Kidney (tissue), 14 donors: ENCODE measurements around the gene PDE1C. TPM values are rescaled to one million over a fixed set of nuclear protein-coding genes. Genes with fewer than 3 reads are reported as not detected.

Experiments used
- DNase-seq, 5 donors: peaks; one replicate each; pipeline ENCODE4 v3.0.0-alpha.2; 2013 to 2020
- FAIRE-seq: peaks from 2 replicates; lab custom pipeline; 2012; peaks lifted over from hg19 to GRCh38; lab: Jason Lieb, UNC
- H3K27ac ChIP-seq, 2 donors: one replicate each; pipeline ENCODE4 v1.7.0; 2013; ENCODE audit warnings: low read depth in 2 of 2, low read length in 2 of 2, inconsistent platforms in 1 of 2
- H3K27me3 ChIP-seq: one replicate; pipeline ENCODE4 v1.7.1; 2013; ENCODE audit warnings: low read length, inconsistent platforms; ENCODE audit not compliant: control insufficient read depth, insufficient read depth
- H3K36me3 ChIP-seq, 3 donors: one replicate each; pipeline versions ENCODE4 v1.7.0 to v1.7.1; 2013; ENCODE audit warnings: low read length in 3 of 3, control low read depth in 1 of 3, inconsistent platforms in 1 of 3; ENCODE audit not compliant: insufficient read depth in 3 of 3, control insufficient read depth in 2 of 3
- H3K4me1 ChIP-seq, 3 donors: one replicate each; pipeline versions ENCODE4 v1.7.0 to v1.7.1; 2013; ENCODE audit warnings: low read length in 3 of 3, inconsistent platforms in 1 of 3, low read depth in 1 of 3; ENCODE audit not compliant: control insufficient read depth in 2 of 3, insufficient read depth in 2 of 3
- H3K4me3 ChIP-seq, 3 donors: one replicate each; pipeline versions ENCODE4 v1.7.0 to v1.8.1; 2013; ENCODE audit warnings: low read length in 3 of 3, control low read depth in 1 of 3, inconsistent platforms in 1 of 3
- H3K9ac ChIP-seq, 3 donors: one replicate each; pipeline versions ENCODE4 v1.7.0 to v1.7.1; 2013; ENCODE audit warnings: low read length in 3 of 3, control low read depth in 1 of 3, inconsistent platforms in 1 of 3
- H3K9me3 ChIP-seq, 3 donors: one replicate each; pipeline versions ENCODE4 v1.7.0 to v1.7.1; 2013; ENCODE audit warnings: low read length in 3 of 3, control low read depth in 1 of 3, inconsistent platforms in 1 of 3; ENCODE audit not compliant: control insufficient read depth in 2 of 3, insufficient read depth in 1 of 3
- CTCF ChIP-seq: IDR thresholded peaks from 3 replicates; pipeline ENCODE4 v1.5.1; 2012; ENCODE audit warnings: mild to moderate bottlenecking, moderate library complexity, borderline replicate concordance; ENCODE audit not compliant: insufficient read depth; ENCODE audit errors: extremely low read depth
- intact Hi-C: fragments of 100-400 bp; cut with DNase I; formaldehyde crosslinking; loops from one replicate; pipeline ENCODE4 v1.11.1; 2022
- polyA plus RNA-seq: library from polyadenylated mRNA; stranded (reverse); fragments of 350-450 nt; fragmentation: Illumina TruSeq; extraction: RNeasy Lipid Tissue Mini Kit (QIAGEN cat#74804); gene quantifications from one replicate; pipeline ENCODE4 v1.2.3, GENCODE V29; 2014; ENCODE audit warnings: low read depth, low replicate concordance; ENCODE audit not compliant: insufficient read depth
- total RNA-seq: library from RNA; stranded (reverse); fragmentation: NEBNext Ultra II Directional; extraction: Animal tissue kit (Norgen Biotek cat#: 25700); gene quantifications from one replicate; pipeline ENCODE4 v1.2.1, GENCODE V29; 2021
- donor health status: control.
- donor health status: control.
- donor health status: control.
- donor health status: control.
- donor health status: control.
- donor health status: DM: yes; HTN: yes; CAD: no.
- donor health status: Normal renal cell carcinoma (clear cell type).

The PDE1C gene
- total and polyA plus RNA-seq, 2 donors from 2014 or later, result 3.3 to 5.5 TPM

DNA sequence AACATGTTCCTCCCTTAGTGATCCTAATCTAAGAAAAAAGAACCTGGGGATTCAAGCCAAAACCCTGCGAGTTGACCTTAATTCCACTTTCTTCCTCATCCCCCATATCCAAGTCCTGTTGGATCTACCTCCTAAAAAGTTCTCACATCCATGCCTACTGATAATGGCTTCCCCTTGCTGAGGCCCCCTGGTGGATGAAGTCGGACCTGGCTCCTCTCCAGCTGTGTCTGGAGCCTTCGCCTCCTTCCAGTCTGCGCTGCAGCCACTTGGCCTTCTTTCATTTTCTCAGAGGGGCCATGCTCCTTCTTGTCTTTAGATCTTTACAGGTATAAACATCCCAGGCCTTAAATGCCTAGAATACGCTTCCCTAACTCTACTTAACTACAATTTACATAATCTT is 8.1 kb downstream of the PDE1C start:
- Histone ChIP-seq H3K9ac (no peak overlapping the region), H3K27ac (no peak overlapping the region), H3K4me3 (no peak overlapping the region), H3K27me3 (no peaks in the 10 kb centered on the region), H3K9me3 (no peaks in the 10 kb centered on the region), H3K4me1 (peaks cover 0 to 3% (median 0%) of the 10 kb centered on the region in 3 donors), H3K36me3 (no peaks in the 10 kb centered on the region)
- no peak for FAIRE-seq
- intact Hi-C loops, result no loop called here
- peak; percentile 30 for TF ChIP-seq CTCF
- DNase-seq, result peak in 3 of 5 donors; percentile 28 to 49 (median 49)

DNA sequence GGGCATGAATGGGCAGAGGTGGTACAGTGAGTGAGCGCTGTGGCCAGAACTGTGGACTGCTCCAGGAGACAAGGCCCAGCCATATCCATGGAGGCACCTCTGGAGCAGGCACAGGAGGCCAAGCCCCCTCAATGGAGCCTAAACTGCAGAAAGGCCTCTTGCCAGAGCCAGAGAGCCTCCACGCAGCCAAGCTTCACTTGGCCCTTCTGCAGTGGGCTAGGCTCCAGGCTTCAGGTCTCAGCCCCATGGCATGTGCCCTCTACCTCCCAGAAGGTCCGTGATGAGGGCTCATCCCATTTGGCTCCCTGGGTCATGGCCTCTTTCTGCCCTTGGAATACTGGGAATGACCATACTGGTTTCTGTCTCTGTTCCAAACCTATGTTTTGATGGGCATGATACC is 8.9 kb downstream of the PDE1C start:
- H3K9me3 ChIP-seq, result no peaks in the 10 kb centered on the region
- intact Hi-C loops, result no loop called here
- FAIRE-seq, result no peak
- H3K4me1 ChIP-seq, result peaks cover 0 to 3% (median 0%) of the 10 kb centered on the region in 3 donors
- TF ChIP-seq CTCF, result no peak
- no peaks in the 10 kb centered on the region for H3K27me3 ChIP-seq
- H3K36me3 ChIP-seq, result no peaks in the 10 kb centered on the region
- H3K4me3 ChIP-seq, result no peak overlapping the region
- no peak overlapping the region for H3K9ac ChIP-seq
- H3K27ac ChIP-seq, result no peak overlapping the region
- no peak for DNase-seq

DNA sequence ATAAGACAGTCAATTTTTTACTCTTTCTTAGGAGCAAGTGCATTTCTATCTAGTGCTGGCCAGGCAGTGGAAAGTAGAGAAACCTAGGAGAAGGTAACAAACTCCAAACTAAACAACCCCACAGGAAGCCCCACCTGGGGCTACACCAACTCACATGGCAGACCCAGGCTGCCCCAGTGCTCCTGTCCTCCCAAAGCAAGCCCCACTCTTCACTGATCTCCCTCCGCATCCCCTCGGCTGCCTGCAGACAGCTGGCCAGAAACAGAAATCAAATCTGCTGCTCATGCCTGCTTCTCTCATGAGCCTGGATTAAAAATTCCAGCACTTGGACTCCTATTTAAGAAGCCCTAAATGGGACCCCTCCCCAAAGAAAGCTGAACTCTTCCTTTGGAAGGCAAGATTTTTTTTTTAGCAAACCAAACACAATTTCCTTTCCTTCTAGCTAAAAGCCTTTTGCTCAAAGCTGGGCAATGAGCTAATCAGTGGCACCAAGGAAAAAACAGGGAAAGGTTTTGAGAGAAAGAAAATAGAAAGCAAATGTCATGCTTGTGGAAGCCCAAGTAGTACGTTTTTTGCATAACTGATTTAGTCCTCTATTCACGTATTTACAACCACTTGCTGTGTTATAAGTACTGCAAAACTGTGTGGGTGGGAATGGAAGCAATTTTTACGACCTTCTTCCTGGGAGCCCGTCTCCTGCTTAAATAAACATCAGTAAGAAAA is 10.8 kb downstream of the PDE1C start:
- no peaks in the 10 kb centered on the region for H3K9me3 ChIP-seq
- no peak overlapping the region for H3K9ac ChIP-seq
- H3K4me1 ChIP-seq, result peaks cover 0 to 3% (median 0%) of the 10 kb centered on the region in 3 donors
- peak in 1 of 5 donors; percentile 32 for DNase-seq
- no peak for FAIRE-seq
- intact Hi-C loops, result no loop called here
- H3K4me3 ChIP-seq, result no peak overlapping the region
- TF ChIP-seq CTCF, result no peak
- no peaks in the 10 kb centered on the region for H3K36me3 ChIP-seq
- no peaks in the 10 kb centered on the region for H3K27me3 ChIP-seq
- H3K27ac ChIP-seq, result no peak overlapping the region
